ENCODE data around the gene VSTM4.

DNA sequence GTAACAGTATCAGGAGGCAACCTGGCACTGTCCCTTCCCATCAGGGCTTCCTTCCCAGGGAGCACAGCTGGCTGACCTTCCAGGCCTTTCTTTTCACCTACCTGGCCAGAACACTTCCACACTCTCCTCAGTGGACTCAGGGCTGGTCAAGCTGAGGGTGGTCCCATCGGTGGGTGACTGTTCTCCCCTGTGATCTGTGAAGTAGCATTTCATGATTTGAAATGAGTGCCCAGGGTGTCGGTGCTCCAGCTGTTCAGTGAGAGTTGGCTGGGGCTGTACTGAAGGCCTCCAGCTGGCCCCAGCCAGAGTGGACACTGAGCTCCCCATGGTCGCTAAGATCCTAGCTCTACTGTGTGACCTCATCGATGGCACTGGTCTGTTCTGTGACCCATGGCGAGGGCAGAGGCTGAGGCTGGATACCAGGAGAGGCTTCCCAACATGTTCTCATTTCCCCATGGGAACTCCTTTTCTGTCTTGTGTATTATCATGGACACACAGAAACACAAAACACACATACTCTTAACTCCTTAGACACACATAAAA lies 18.5 kb upstream of the VSTM4 start, which contains the start of gene FAM170B:
- TF ChIP-seq, protein P1, sequence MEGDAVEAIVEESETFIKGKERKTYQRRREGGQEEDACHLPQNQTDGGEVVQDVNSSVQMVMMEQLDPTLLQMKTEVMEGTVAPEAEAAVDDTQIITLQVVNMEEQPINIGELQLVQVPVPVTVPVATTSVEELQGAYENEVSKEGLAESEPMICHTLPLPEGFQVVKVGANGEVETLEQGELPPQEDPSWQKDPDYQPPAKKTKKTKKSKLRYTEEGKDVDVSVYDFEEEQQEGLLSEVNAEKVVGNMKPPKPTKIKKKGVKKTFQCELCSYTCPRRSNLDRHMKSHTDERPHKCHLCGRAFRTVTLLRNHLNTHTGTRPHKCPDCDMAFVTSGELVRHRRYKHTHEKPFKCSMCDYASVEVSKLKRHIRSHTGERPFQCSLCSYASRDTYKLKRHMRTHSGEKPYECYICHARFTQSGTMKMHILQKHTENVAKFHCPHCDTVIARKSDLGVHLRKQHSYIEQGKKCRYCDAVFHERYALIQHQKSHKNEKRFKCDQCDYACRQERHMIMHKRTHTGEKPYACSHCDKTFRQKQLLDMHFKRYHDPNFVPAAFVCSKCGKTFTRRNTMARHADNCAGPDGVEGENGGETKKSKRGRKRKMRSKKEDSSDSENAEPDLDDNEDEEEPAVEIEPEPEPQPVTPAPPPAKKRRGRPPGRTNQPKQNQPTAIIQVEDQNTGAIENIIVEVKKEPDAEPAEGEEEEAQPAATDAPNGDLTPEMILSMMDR (IDR thresholded peaks at IDR 0.05; ENCODE audit: low read depth, low read length), result no peak
- no peak for TF ChIP-seq POLR2A (IDR thresholded peaks at IDR 0.05; ENCODE audit: extremely low read depth, insufficient read length)
- TF ChIP-seq, protein P2, sequence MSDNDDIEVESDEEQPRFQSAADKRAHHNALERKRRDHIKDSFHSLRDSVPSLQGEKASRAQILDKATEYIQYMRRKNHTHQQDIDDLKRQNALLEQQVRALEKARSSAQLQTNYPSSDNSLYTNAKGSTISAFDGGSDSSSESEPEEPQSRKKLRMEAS (IDR thresholded peaks at IDR 0.05; ENCODE audit: low read depth, low read length), result no peak

All from NB4 (cell line).